MM.1S (cell line): ENCODE measurements around the gene STX7.

Experiments used
- DNase-seq: peaks from one replicate; pipeline ENCODE4 v3.0.0-alpha.2; 2015
- H2AFZ ChIP-seq: fragments of 300-600 bp; sonication (generic); 2 replicates; pipeline ENCODE4 v1.6.0; 2016; ENCODE audit warnings: antibody characterized with exemption, low read length
- H3F3A ChIP-seq: fragments of 300-600 bp; sonication (generic); 2 replicates; pipeline ENCODE4 v1.6.1; 2016; ENCODE audit warnings: mild to moderate bottlenecking, antibody characterized with exemption, low read length, moderate library complexity, mixed read lengths; ENCODE audit not compliant: insufficient read depth
- H3K27ac ChIP-seq: fragments of 300-600 bp; sonication (generic); 2 replicates; pipeline ENCODE4 v1.5.1; 2016; ENCODE audit warnings: mild to moderate bottlenecking, low read length
- H3K27me3 ChIP-seq: fragments of 300-600 bp; sonication (generic); replicated peaks from 2 replicates; pipeline ENCODE4 v1.6.0; 2016; ENCODE audit warnings: low read length; ENCODE audit not compliant: insufficient read depth
- H3K36me3 ChIP-seq: fragments of 300-600 bp; sonication (generic); replicated peaks from 2 replicates; pipeline ENCODE4 v1.6.1; 2016; ENCODE audit warnings: mild to moderate bottlenecking, low read length, mixed read lengths; ENCODE audit not compliant: insufficient read depth
- H3K4me1 ChIP-seq: fragments of 300-600 bp; sonication (generic); 2 replicates; pipeline ENCODE4 v1.6.1; 2016; ENCODE audit warnings: low read length, mixed read lengths
- H3K4me2 ChIP-seq: fragments of 300-600 bp; sonication (generic); 2 replicates; pipeline ENCODE4 v1.6.0; 2016; ENCODE audit warnings: low read depth, low read length
- H3K4me3 ChIP-seq: fragments of 300-600 bp; sonication (generic); 2 replicates; pipeline ENCODE4 v1.5.1; 2016; ENCODE audit warnings: low read length, mixed read lengths
- H3K79me2 ChIP-seq: fragments of 300-600 bp; sonication (generic); 2 replicates; pipeline ENCODE4 v1.6.1; 2016; ENCODE audit warnings: mixed run types, low read length, mixed read lengths
- H3K9ac ChIP-seq: fragments of 300-600 bp; sonication (generic); 2 replicates; pipeline ENCODE4 v1.6.1; 2016; ENCODE audit warnings: low read length, mixed read lengths
- H3K9me2 ChIP-seq: fragments of 300-600 bp; sonication (generic); replicated peaks from 2 replicates; pipeline ENCODE4 v1.6.1; 2016; ENCODE audit warnings: mild to moderate bottlenecking, low read length, mixed read lengths; ENCODE audit not compliant: insufficient read depth
- H3K9me3 ChIP-seq: fragments of 300-600 bp; sonication (generic); replicated peaks from 2 replicates; pipeline ENCODE4 v1.6.1; 2016; ENCODE audit warnings: mild to moderate bottlenecking, low read length, mixed read lengths; ENCODE audit not compliant: insufficient read depth
- H4K20me1 ChIP-seq: fragments of 300-600 bp; sonication (generic); 2 replicates; pipeline ENCODE4 v1.6.1; 2016; ENCODE audit warnings: mild to moderate bottlenecking, low read length, moderate library complexity, mixed read lengths; ENCODE audit not compliant: insufficient read depth
- EZH2 ChIP-seq: fragments of 300-600 bp; sonication (generic); optimal IDR thresholded peaks from 2 replicates; pipeline ENCODE3; 2017; ENCODE audit warnings: low read depth, mild to moderate bottlenecking, antibody characterized with exemption, low read length, mixed read lengths
- EZH2phosphoT487 ChIP-seq: fragments of 300-600 bp; sonication (generic); IDR thresholded peaks from 2 replicates; pipeline ENCODE4 v1.6.1; 2018; ENCODE audit warnings: antibody characterized with exemption, low read length
- TF ChIP-seq, protein P1 (sequence below): fragments of 300-600 bp; sonication (generic); IDR thresholded peaks from 2 replicates; pipeline ENCODE4 v1.5.1; 2016; ENCODE audit warnings: antibody characterized with exemption, low read length, mixed read lengths

STX7 gene

DNA sequence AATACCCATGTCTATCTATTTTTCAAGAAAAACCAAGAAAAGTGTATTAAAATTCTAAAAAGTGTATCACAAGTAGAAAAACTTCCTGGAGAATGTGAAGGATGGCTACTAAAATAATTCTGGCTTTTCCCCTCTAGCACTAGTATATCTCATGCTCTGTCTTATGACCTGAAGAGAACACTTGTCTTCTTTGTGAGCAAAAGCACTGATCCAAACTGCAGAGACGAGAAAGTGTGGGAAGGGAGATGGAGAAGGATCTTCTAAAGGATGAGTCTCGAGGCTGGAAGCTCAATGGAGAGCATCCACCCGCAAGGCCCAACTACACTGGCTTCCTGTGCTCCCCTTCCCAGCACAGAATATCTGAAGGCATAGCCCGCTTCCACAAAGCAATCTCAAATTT lies 23.5 kb downstream of the STX7 start:
- H3K9ac ChIP-seq = no peak overlapping the region
- H3K27ac ChIP-seq = no peak overlapping the region
- peaks cover 3% of the 10 kb centered on the region; the same call in 1 of the 2 replicates for H3K36me3 ChIP-seq
- no peak overlapping the region for H3K4me2 ChIP-seq
- no peak for DNase-seq
- peaks cover 4% of the 10 kb centered on the region; the same call in 1 of the 2 replicates for H4K20me1 ChIP-seq
- H3K4me3 ChIP-seq = no peak overlapping the region
- H2AFZ ChIP-seq = no peak overlapping the region
- H3K9me2 ChIP-seq = no peaks in the 10 kb centered on the region
- peaks cover 5% of the 10 kb centered on the region; the same call in 1 of the 2 replicates for H3F3A ChIP-seq
- H3K27me3 ChIP-seq = no peaks in the 10 kb centered on the region
- H3K9me3 ChIP-seq = no peaks in the 10 kb centered on the region
- peaks cover 91% of the 10 kb centered on the region for H3K79me2 ChIP-seq
- TF ChIP-seq EZH2phosphoT487 (no peak), EZH2 (no peak)
- TF ChIP-seq, protein P1, sequence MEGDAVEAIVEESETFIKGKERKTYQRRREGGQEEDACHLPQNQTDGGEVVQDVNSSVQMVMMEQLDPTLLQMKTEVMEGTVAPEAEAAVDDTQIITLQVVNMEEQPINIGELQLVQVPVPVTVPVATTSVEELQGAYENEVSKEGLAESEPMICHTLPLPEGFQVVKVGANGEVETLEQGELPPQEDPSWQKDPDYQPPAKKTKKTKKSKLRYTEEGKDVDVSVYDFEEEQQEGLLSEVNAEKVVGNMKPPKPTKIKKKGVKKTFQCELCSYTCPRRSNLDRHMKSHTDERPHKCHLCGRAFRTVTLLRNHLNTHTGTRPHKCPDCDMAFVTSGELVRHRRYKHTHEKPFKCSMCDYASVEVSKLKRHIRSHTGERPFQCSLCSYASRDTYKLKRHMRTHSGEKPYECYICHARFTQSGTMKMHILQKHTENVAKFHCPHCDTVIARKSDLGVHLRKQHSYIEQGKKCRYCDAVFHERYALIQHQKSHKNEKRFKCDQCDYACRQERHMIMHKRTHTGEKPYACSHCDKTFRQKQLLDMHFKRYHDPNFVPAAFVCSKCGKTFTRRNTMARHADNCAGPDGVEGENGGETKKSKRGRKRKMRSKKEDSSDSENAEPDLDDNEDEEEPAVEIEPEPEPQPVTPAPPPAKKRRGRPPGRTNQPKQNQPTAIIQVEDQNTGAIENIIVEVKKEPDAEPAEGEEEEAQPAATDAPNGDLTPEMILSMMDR = no peak
- H3K4me1 ChIP-seq = peaks cover 5% of the 10 kb centered on the region

DNA sequence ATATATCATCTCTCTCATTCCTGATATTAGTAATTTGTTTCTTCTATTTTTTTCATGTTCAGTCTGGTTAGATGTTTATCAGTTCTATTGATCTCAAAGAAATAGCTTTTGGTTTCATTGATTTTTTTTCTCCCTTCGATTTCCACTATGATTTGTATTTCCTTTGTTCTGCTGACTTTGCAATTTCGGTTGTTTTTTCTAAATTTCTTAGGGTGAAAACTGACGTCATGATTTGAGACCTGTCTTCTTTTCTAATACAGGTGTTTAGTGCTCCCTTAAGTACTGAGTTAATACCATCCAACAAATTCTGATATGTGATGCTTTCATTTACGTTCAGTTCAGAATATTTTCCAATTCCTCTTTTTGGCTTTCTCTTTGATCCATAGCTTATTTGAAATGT lies 25.2 kb downstream of the STX7 start:
- no peaks in the 10 kb centered on the region for H3K27me3 ChIP-seq
- H3K9ac ChIP-seq = no peak overlapping the region
- H3K9me3 ChIP-seq = no peaks in the 10 kb centered on the region
- H3K4me2 ChIP-seq = no peak overlapping the region
- H3K9me2 ChIP-seq = no peaks in the 10 kb centered on the region
- H3K4me3 ChIP-seq = no peak overlapping the region
- H4K20me1 ChIP-seq = peaks cover 5% of the 10 kb centered on the region; the same call in 1 of the 2 replicates
- H3K36me3 ChIP-seq = peaks cover 3% of the 10 kb centered on the region; the same call in 1 of the 2 replicates
- TF ChIP-seq, protein P1 = no peak
- peaks cover 91% of the 10 kb centered on the region for H3K79me2 ChIP-seq
- no peak overlapping the region for H3K27ac ChIP-seq
- H3K4me1 ChIP-seq = peaks cover 6% of the 10 kb centered on the region; the same call in 1 of the 2 replicates
- H3F3A ChIP-seq = peaks cover 5% of the 10 kb centered on the region; the same call in 1 of the 2 replicates
- no peak for DNase-seq
- no peak overlapping the region for H2AFZ ChIP-seq

DNA sequence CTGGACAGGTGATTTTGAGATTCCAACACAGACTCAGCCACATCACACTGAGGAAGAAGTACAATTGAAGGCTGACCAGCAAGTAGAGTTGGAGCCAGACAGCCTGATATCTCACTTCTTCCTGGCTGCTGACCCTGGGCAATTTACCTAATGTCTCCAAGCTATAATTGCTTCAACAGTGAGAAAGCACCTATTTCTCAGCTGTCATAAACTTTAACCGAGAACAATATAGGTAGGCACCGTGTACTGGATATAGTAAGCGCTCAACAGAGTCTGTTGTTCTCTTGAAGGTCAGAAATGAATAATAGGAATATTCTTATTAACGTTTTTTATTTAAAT lies 28.3 kb downstream of the STX7 start:
- H3K9ac ChIP-seq = no peak overlapping the region
- peaks cover 6% of the 10 kb centered on the region; the same call in 1 of the 2 replicates for H3K4me1 ChIP-seq
- H3K4me3 ChIP-seq = no peak overlapping the region
- no peaks in the 10 kb centered on the region for H3K9me2 ChIP-seq
- no peak for DNase-seq
- H2AFZ ChIP-seq = no peak overlapping the region
- H3K9me3 ChIP-seq = no peaks in the 10 kb centered on the region
- H3K27me3 ChIP-seq = no peaks in the 10 kb centered on the region
- H3F3A ChIP-seq = peaks cover 5% of the 10 kb centered on the region; the same call in 1 of the 2 replicates
- no peak overlapping the region for H3K27ac ChIP-seq
- H4K20me1 ChIP-seq = 0 out of 2 replicates have a peak, but pooled peaks cover 5% of the 10 kb centered on the region
- no peak overlapping the region for H3K4me2 ChIP-seq
- peaks cover 91% of the 10 kb centered on the region for H3K79me2 ChIP-seq
- no peaks in the 10 kb centered on the region for H3K36me3 ChIP-seq
- TF ChIP-seq EZH2phosphoT487 (no peak), EZH2 (no peak)
- TF ChIP-seq, protein P1 = no peak
